GM12878 (cell line): ENCODE results near the gene IQGAP2.

Source experiments
- BHLHE40 ChIP-seq, 2 experiments: fragments of 450-650 bp in 1 of 2; IDR thresholded peaks; 2 replicates each; pipeline ENCODE4 v1.6.1; 2011 to 2017; ENCODE audit warnings: low read depth in 2 of 2, borderline replicate concordance in 1 of 2, improper control_type of control experiment in 1 of 2, low read length in 1 of 2, mild to moderate bottlenecking in 1 of 2
- CREB1 ChIP-seq: IDR thresholded peaks from 2 replicates; pipeline ENCODE4 v1.6.1; 2012; ENCODE audit warnings: low read depth, mild to moderate bottlenecking, inconsistent platforms
- RCOR1 ChIP-seq: conservative IDR thresholded peaks from 2 replicates; pipeline ENCODE4 v1.6.1; 2012; ENCODE audit warnings: low read depth, low read length, improper control_type of control experiment

- TF ChIP-seq BHLHE40 (IDR thresholded peaks at IDR 0.05; ENCODE audit: borderline replicate concordance in 1 of 2, low read depth in 2 of 2, low read length in 1 of 2) (no peak), CREB1 (no peak), RCOR1 (no peak)
Measured at GRCh38 chr5:76403766-76404222, 709 bp downstream of the IQGAP2 start.
